Smooth muscle cell of the pulmonary artery (primary cell): ENCODE measurements around the gene ZNF10. TPM values are rescaled to one million over a fixed set of nuclear protein-coding genes. Genes with fewer than 3 reads are reported as not detected.

Source experiments
- total RNA-seq: library from RNA; depleted of rRNA; stranded (reverse); fragments of >200 nt; gene quantifications from 2 replicates; pipeline ENCODE4 v1.2.3, GENCODE V29; 2014

Gene ZNF10
- 10.8 and 12.4 TPM in 2 replicates for total RNA-seq

DNA sequence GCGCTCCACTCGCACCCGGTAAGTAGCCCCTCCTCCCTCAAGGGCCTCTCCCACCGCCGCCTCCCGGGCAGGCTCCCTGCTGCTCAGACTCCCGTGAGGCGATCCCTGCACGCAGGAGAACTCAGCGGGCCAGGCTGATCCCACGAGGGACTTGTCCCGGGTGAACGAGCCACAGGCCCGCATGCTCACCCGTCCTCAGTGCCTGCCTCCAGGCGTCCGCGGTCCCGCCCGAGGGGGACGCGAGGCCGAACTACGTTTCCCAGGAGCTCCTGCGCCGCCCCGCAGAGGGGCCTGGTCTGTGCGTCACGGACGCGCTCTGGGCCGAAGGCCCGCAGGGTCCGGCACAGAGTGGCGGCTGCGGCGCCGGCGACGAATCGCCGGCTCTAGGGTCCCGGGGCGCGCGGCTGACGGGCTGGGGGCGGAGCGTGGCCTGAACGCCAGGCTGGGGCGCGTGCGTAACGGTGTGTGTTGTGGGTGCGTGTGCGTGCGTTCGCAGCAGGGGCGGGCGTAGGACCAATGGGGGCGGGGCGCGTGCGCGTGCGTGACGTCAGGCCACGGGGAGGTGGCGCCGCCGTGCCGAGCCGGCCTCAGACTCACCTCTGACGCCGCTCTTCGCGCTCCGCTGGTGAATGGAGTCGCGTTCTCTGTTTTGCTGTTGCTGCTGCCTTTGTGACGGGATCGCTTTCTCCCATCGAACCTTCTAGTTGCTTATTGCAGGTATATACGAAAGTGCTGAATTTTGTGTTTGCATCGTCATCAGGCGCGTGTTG lies at the start of gene ZNF10, which contains the start of gene ZNF891:
TSS of gene ZNF10 (plus strand) at position 590 of the 770 bp plus-strand sequence. CDS start 13,866 bp downstream, outside the sequence.
TSS of gene ZNF891 (minus strand) at position 237 of the 770 bp plus-strand sequence. CDS start 8,356 bp downstream, outside the sequence.

DNA sequence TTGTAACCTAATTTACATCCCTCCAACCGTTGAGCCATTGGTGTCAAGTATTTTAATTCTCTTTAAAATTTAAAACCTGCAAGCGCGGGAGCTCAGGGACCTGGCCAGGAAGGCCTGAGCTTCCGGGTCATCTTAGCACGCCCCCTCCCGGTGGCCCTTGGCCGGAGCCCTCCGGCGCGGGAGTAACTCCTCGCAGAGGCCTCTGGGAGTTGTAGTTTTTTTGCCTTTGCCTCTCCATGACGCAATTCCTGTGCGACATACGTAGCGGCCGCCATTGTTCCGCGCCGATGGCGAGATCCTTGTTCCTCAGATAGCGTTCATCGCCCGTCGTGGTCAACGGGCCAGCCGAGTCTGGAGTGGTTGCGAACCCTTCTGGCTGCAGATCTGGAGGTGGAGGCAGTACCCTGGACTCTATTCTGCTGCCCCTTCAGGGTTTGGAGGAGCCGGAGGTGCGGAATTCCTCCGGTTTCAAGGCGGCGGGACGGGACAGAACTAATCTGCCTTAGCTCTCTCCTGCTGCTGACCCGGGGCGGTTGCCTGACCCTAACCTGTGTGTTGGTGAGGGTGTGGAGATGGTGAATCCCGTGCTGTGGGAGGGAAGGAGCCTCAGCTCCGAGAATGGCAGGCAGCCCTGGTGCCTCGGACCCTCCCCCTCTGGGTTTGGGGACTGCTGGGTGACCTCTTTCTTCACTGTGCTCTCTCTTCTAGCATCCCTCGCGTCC lies 51.0 kb downstream of the ZNF10 start, which contains the start of gene ZNF268:
TSS of gene ZNF268 (plus strand) at position 258 of the 722 bp plus-strand sequence. CDS start 503 bp downstream, outside the sequence.

Other genes starting within 250 kb of the ZNF10 start
- gene CHFR, start 243.0 kb upstream of the ZNF10 start, total RNA-seq = 32.5 and 49.0 TPM in 2 replicates
- 16.1 and 17.3 TPM in 2 replicates for gene ZNF605, start 174.3 kb upstream of the ZNF10 start, total RNA-seq
- gene ZNF26, start 144.3 kb upstream of the ZNF10 start, total RNA-seq = 10.4 and 16.3 TPM in 2 replicates
- gene ZNF84, start 93.1 kb upstream of the ZNF10 start, total RNA-seq = 26.0 and 29.6 TPM in 2 replicates
- gene ZNF140, start 49.7 kb upstream of the ZNF10 start, total RNA-seq = 25.7 and 27.3 TPM in 2 replicates
- gene ZNF891, start 353 bp upstream of the ZNF10 start, total RNA-seq = 1.2 and 1.4 TPM in 2 replicates
- 30.5 and 32.6 TPM in 2 replicates for gene ZNF268, start 50.9 kb downstream of the ZNF10 start, total RNA-seq
- gene ANHX, start 105.2 kb downstream of the ZNF10 start, total RNA-seq = not detected in 2 replicates